GM12878 (cell line): Measurements from ENCODE around the gene BRME1. TPM values are rescaled to one million over a fixed set of nuclear protein-coding genes. Genes with fewer than 3 reads are reported as not detected.

Experiments
- CHD2 ChIP-seq: IDR thresholded peaks from 2 replicates; pipeline ENCODE4 v1.6.1; 2011; ENCODE audit warnings: low read depth, low read length, improper control_type of control experiment, borderline replicate concordance
- CREB1 ChIP-seq: IDR thresholded peaks from 2 replicates; pipeline ENCODE4 v1.6.1; 2012; ENCODE audit warnings: low read depth, mild to moderate bottlenecking, inconsistent platforms
- CREM ChIP-seq: IDR thresholded peaks from 2 replicates; pipeline ENCODE4 v1.6.1; 2014; ENCODE audit warnings: antibody characterized with exemption, low read depth
- EGR1 ChIP-seq, 2 experiments: IDR thresholded peaks; 1 replicate in 1 of 2; 2 replicates in 1 of 2; pipeline ENCODE4 v1.6.1; 2011 to 2012; ENCODE audit warnings: low read depth in 2 of 2, low read length in 2 of 2, borderline replicate concordance in 1 of 2, mild to moderate bottlenecking in 1 of 2, moderate library complexity in 1 of 2
- ESRRA ChIP-seq: IDR thresholded peaks from 2 replicates; pipeline ENCODE4 v1.6.1; 2012; ENCODE audit warnings: mild to moderate bottlenecking, low read length, improper control_type of control experiment
- FOS ChIP-seq: IDR thresholded peaks from 3 replicates; pipeline ENCODE4 v1.6.1; 2011; ENCODE audit warnings: borderline replicate concordance; ENCODE audit not compliant: insufficient read length; ENCODE audit errors: extremely low read depth
- GATAD2B ChIP-seq: fragments of 450-650 bp; conservative IDR thresholded peaks from 2 replicates; pipeline ENCODE4 v1.6.1; 2017; ENCODE audit warnings: low read depth, mild to moderate bottlenecking, moderate library complexity
- HDAC2 ChIP-seq: fragments of 200-600 bp; sonication (generic); IDR thresholded peaks from 2 replicates; pipeline ENCODE4 v1.6.1; 2017
- IKZF1 ChIP-seq: fragments of 450-650 bp; conservative IDR thresholded peaks from 2 replicates; pipeline ENCODE4 v1.6.1; 2017; ENCODE audit warnings: antibody characterized with exemption, mild to moderate bottlenecking
- IKZF2 ChIP-seq, 2 experiments: fragments of 450-650 bp; IDR thresholded peaks; 2 replicates each; pipeline ENCODE4 v1.6.1; 2017; ENCODE audit warnings: mild to moderate bottlenecking in 2 of 2, moderate library complexity in 2 of 2
- JUNB ChIP-seq: IDR thresholded peaks from 2 replicates; pipeline ENCODE4 v1.6.1; 2016; ENCODE audit warnings: antibody characterized with exemption, mild to moderate bottlenecking
- MTA3 ChIP-seq: IDR thresholded peaks from 2 replicates; pipeline ENCODE4 v1.6.1; 2012; ENCODE audit warnings: low read length, inconsistent platforms, borderline replicate concordance
- NFYA ChIP-seq: IDR thresholded peaks from 2 replicates; pipeline ENCODE4 v1.6.1; 2011; ENCODE audit warnings: low read depth, mild to moderate bottlenecking, low read length, improper control_type of control experiment, borderline replicate concordance
- POLR2AphosphoS2 ChIP-seq: IDR thresholded peaks from 2 replicates; pipeline ENCODE4 v1.6.1; 2011; ENCODE audit warnings: low read depth, mild to moderate bottlenecking, low read length, improper control_type of control experiment, moderate library complexity
- POU2F2 ChIP-seq: IDR thresholded peaks from 3 replicates; pipeline ENCODE4 v1.6.1; 2011; ENCODE audit warnings: low read depth, mild to moderate bottlenecking, low read length, borderline replicate concordance
- RAD21 ChIP-seq: IDR thresholded peaks from 2 replicates; pipeline ENCODE4 v1.6.1; 2011; ENCODE audit warnings: mild to moderate bottlenecking, low read depth, low read length, moderate library complexity; ENCODE audit not compliant: insufficient read depth
- RAD51 ChIP-seq: fragments of 450-650 bp; IDR thresholded peaks from 2 replicates; pipeline ENCODE4 v1.6.1; 2016; ENCODE audit warnings: moderate library complexity, mild to moderate bottlenecking, inconsistent platforms
- RB1 ChIP-seq: fragments of 450-650 bp; formaldehyde crosslinking; IDR thresholded peaks from 2 replicates; pipeline ENCODE4 v1.6.1; 2017; ENCODE audit warnings: mild to moderate bottlenecking, borderline replicate concordance
- RUNX3 ChIP-seq: IDR thresholded peaks from 2 replicates; pipeline ENCODE4 v1.6.1; 2012; ENCODE audit warnings: low read length, inconsistent platforms
- SMC3 ChIP-seq: IDR thresholded peaks from 2 replicates; pipeline ENCODE4 v1.6.1; 2011; ENCODE audit warnings: low read length, improper control_type of control experiment, borderline replicate concordance
- SREBF2 ChIP-seq: IDR thresholded peaks from 2 replicates; pipeline ENCODE4 v1.6.1; 2012; ENCODE audit warnings: mild to moderate bottlenecking, low read length
- SUZ12 ChIP-seq: fragments of 200-600 bp; sonication (generic); IDR thresholded peaks from one replicate; pipeline ENCODE4 v1.6.1; 2018; ENCODE audit warnings: antibody characterized with exemption, mild to moderate bottlenecking; ENCODE audit not compliant: unreplicated experiment
- ZNF207 ChIP-seq: fragments of 450-650 bp; IDR thresholded peaks from 2 replicates; pipeline ENCODE4 v1.6.1; 2014; ENCODE audit warnings: antibody characterized with exemption, mild to moderate bottlenecking, borderline replicate concordance
- ZNF24 ChIP-seq: fragments of 450-650 bp; IDR thresholded peaks from 2 replicates; pipeline ENCODE4 v1.6.1; 2017; ENCODE audit warnings: antibody characterized with exemption, mild to moderate bottlenecking
- polyA plus RNA-seq, 11 experiments: library from polyadenylated mRNA; depleted of rRNA in 4 of 11; unstranded in 6 of 11; stranded (reverse) in 5 of 11; fragments of >200 nt; fragmentation: Nextera tagmentation in 4 of 11; fragmentation: Illumina TruSeq in 1 of 11; extraction: Ambion mirVana in 4 of 11; extraction: Trizol in 1 of 11; gene quantifications; 1 replicate in 1 of 11; 2 replicates in 10 of 11; pipeline versions ENCODE4 v1.2.1 to v1.2.3, GENCODE V29; 2011 to 2016; ENCODE audit warnings: inconsistent platforms in 2 of 11, missing spikeins in 2 of 11, low read depth in 1 of 11
- total RNA-seq, 4 experiments: library from RNA; depleted of rRNA in 3 of 4; stranded (reverse); fragments of >200 nt in 3 of 4; fragmentation: Illumina TruSeq in 1 of 4; extraction: Trizol in 1 of 4; gene quantifications; 2 replicates each; pipeline versions ENCODE4 v1.2.1 to v1.2.3, GENCODE V29; 2013 to 2021
- TF ChIP-seq, protein P1 (sequence below): IDR thresholded peaks from 2 replicates; pipeline ENCODE4 v1.6.1; 2011; ENCODE audit warnings: low read depth, mild to moderate bottlenecking, low read length, moderate library complexity, borderline replicate concordance; ENCODE audit errors: extremely low read depth
- TF ChIP-seq, protein P2 (sequence below): fragments of 450-650 bp; IDR thresholded peaks from 2 replicates; pipeline ENCODE4 v1.6.1; 2014; ENCODE audit warnings: mild to moderate bottlenecking
- TF ChIP-seq, protein P3 (sequence below): fragments of 450-650 bp; formaldehyde crosslinking; IDR thresholded peaks from 2 replicates; pipeline ENCODE4 v1.4.0; 2022; ENCODE audit warnings: mild to moderate bottlenecking, moderate library complexity

BRME1 gene
- total and polyA plus RNA-seq, 10 of the 15 experiments (the other 5 are each of a cell fraction or from before 2014, with no cell fraction given): 0.07 to 2.2 (median 1.1) TPM; not detected in 1

DNA sequence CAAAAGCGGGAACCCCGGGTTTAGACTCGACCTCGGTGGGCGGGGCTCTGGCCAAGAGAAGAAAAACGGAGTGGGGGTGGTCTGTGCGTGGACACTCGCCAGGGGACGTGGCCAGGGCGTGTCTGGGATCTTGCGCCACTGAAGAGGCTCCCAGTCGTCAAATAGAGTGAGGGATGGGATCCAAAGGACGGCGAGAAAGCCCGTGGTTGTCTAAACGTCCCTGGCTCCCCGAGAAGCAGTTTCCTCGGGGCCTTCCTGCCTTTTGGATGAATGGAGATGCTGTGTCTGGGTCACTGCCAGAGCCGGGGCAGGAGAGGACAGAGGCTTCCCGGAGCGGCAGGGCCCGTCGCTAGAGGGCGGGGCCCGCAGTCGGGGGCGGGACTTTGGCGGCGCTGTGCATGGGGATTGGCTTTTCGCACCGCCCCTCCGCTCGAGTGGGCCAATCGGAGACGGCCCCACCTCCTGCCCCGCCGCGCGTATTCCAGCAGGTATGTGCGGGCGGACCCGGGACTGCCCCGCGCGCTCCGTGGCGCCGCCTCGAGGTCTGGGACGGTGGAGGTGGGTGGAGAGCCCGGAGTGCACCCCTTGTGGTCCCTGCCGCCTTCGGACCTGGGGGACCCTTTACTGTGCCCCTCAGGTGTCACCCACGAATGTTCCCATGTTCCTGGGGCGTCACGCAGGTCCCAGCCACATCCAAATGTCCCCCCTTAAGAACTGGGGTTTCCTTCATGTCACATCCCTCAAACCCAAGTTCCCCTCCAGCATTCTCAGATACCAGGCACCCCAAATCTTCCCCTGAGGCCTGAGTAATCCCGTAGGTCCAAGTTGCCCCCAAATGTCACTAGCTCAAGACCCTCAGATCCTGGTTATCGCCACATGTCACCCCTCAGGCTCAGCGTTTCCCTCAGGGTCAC, 72.3 kb downstream of the BRME1 start (continued):
- TF ChIP-seq POU2F2: peak; percentile 49; the same call in 1 of the 3 replicates
- TF ChIP-seq MTA3: peak; percentile 78; the same call in 1 of the 2 replicates
- TF ChIP-seq POLR2AphosphoS2: peak; percentile 96
- peak; percentile 39; the same call in 1 of the 2 replicates for TF ChIP-seq SMC3
- TF ChIP-seq CHD2: peak; percentile 90
- TF ChIP-seq, protein P1, sequence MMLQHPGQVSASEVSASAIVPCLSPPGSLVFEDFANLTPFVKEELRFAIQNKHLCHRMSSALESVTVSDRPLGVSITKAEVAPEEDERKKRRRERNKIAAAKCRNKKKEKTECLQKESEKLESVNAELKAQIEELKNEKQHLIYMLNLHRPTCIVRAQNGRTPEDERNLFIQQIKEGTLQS: no peak
- peak; percentile 43 for TF ChIP-seq NFYA
- TF ChIP-seq, protein P2, sequence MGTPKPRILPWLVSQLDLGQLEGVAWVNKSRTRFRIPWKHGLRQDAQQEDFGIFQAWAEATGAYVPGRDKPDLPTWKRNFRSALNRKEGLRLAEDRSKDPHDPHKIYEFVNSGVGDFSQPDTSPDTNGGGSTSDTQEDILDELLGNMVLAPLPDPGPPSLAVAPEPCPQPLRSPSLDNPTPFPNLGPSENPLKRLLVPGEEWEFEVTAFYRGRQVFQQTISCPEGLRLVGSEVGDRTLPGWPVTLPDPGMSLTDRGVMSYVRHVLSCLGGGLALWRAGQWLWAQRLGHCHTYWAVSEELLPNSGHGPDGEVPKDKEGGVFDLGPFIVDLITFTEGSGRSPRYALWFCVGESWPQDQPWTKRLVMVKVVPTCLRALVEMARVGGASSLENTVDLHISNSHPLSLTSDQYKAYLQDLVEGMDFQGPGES: peak; percentile 80
- 0 out of 2 replicates have a peak, but pooled peaks have one; percentile 21 for TF ChIP-seq ESRRA
- TF ChIP-seq GATAD2B: peak; percentile 66; the same call in 1 of the 2 replicates
- TF ChIP-seq RAD51: no peak
- TF ChIP-seq ZNF207: no peak
- TF ChIP-seq SREBF2: no peak
- TF ChIP-seq CREB1: peak; percentile 68
- TF ChIP-seq RB1: peak; percentile 61; the same call in 1 of the 2 replicates
- peak; percentile 32; the same call in 1 of the 2 replicates for TF ChIP-seq RAD21
- TF ChIP-seq HDAC2: no peak
- no peak for TF ChIP-seq JUNB
- TF ChIP-seq IKZF2 (IDR thresholded peaks at IDR 0.05): 0 out of 4 replicates have a peak, but pooled peaks of 1 of the 2 experiments have one; percentile 10
- no peak for TF ChIP-seq ZNF24
- TF ChIP-seq, protein P3, sequence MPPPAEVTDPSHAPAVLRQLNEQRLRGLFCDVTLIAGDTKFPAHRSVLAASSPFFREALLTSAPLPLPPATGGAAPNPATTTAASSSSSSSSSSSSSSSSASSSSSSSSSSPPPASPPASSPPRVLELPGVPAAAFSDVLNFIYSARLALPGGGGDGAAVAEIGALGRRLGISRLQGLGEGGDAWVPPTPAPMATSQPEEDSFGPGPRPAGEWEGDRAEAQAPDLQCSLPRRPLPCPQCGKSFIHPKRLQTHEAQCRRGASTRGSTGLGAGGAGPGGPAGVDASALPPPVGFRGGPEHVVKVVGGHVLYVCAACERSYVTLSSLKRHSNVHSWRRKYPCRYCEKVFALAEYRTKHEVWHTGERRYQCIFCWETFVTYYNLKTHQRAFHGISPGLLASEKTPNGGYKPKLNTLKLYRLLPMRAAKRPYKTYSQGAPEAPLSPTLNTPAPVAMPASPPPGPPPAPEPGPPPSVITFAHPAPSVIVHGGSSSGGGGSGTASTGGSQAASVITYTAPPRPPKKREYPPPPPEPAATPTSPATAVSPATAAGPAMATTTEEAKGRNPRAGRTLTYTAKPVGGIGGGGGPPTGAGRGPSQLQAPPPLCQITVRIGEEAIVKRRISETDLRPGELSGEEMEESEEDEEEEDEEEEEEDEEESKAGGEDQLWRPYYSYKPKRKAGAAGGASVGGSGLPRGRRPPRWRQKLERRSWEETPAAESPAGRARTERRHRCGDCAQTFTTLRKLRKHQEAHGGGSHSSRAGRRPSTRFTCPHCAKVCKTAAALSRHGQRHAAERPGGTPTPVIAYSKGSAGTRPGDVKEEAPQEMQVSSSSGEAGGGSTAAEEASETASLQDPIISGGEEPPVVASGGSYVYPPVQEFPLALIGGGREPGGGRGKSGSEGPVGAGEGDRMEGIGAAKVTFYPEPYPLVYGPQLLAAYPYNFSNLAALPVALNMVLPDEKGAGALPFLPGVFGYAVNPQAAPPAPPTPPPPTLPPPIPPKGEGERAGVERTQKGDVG (CRISPR knock-in tag): no peak
- peak; percentile 37; the same call in 1 of the 2 replicates for TF ChIP-seq RUNX3
- peak; percentile 60 for TF ChIP-seq FOS
- TF ChIP-seq CREM: no peak; the same call in 1 of the 2 replicates
- TF ChIP-seq IKZF1: peak; percentile 77
- no peak for TF ChIP-seq SUZ12
- TF ChIP-seq EGR1 (IDR thresholded peaks at IDR 0.05; ENCODE audit: borderline replicate concordance in 1 of 2, low read depth in 2 of 2, low read length in 2 of 2): peak in 1 of 2 experiments; percentile 50; a peak in 1 of 3 replicates
